H1 (cell line): Measurements from ENCODE around the gene TFEC. TPM values are rescaled to one million over a fixed set of nuclear protein-coding genes. Genes with fewer than 3 reads are reported as not detected.

Experiments
- CTCF ChIA-PET: fragments of 300-600 bp; sonication (Branson Sonifier 250); formaldehyde crosslinking; loops from one replicate; lab custom pipeline; 2021; ENCODE audit not compliant: partially characterized antibody; lab: Charles Lee
- POLR2A ChIA-PET: fragments of 300-600 bp; sonication (Branson Sonifier 250); formaldehyde crosslinking; loops from one replicate; lab custom pipeline; 2021; ENCODE audit warnings: inconsistent platforms; ENCODE audit not compliant: partially characterized antibody; lab: Charles Lee
- DNase-seq, 2 experiments: peaks; one replicate each; pipeline versions ENCODE4 v3.0.0 to v3.0.0-alpha.2; 2010 to 2022; ENCODE audit warnings: low spot score in 2 of 2, low read depth in 1 of 2, mixed read lengths in 1 of 2
- FAIRE-seq: peaks from 2 replicates; lab custom pipeline; 2011; peaks lifted over from hg19 to GRCh38; lab: Jason Lieb, UNC
- H2AFZ ChIP-seq: 2 replicates; pipeline ENCODE4 v1.8.1; 2012; ENCODE audit warnings: low read length, inconsistent platforms
- H2AK5ac ChIP-seq: 2 replicates; pipeline ENCODE4 v1.6.1; 2013; ENCODE audit warnings: low read depth, low read length
- H2BK120ac ChIP-seq: replicated peaks from 2 replicates; pipeline ENCODE3; 2013; ENCODE audit warnings: low read depth, low read length, inconsistent platforms
- H2BK12ac ChIP-seq: 2 replicates; pipeline ENCODE4 v1.6.1; 2013; ENCODE audit warnings: low read depth, low read length
- H2BK15ac ChIP-seq: 2 replicates; pipeline ENCODE4 v1.6.1; 2013; ENCODE audit warnings: low read length
- H2BK20ac ChIP-seq: 2 replicates; pipeline ENCODE4 v1.6.1; 2013; ENCODE audit warnings: low read length
- H2BK5ac ChIP-seq: 2 replicates; pipeline ENCODE4 v1.6.1; 2013; ENCODE audit warnings: low read depth, low read length
- H3K14ac ChIP-seq: 2 replicates; pipeline ENCODE4 v1.6.1; 2013; ENCODE audit warnings: inconsistent platforms; ENCODE audit not compliant: insufficient read length
- H3K18ac ChIP-seq: 2 replicates; pipeline ENCODE4 v1.6.1; 2013; ENCODE audit warnings: low read length; ENCODE audit errors: extremely low read depth
- H3K23ac ChIP-seq: 2 replicates; pipeline ENCODE4 v1.6.1; 2013; ENCODE audit warnings: inconsistent platforms; ENCODE audit not compliant: insufficient read length
- H3K23me2 ChIP-seq: 2 replicates; pipeline ENCODE4 v1.6.1; 2013; ENCODE audit warnings: low read depth, low read length
- H3K27ac ChIP-seq: 2 replicates; pipeline ENCODE4 v1.6.1; 2011; ENCODE audit warnings: low read depth, low read length, inconsistent platforms
- H3K27me3 ChIP-seq, 4 experiments: replicated peaks in 1 of 4; 1 replicate in 1 of 4; 2 replicates in 3 of 4; pipeline versions ENCODE4 v1.6.1 to v1.8.1; 2011 to 2013; ENCODE audit warnings: low read length in 3 of 4, mild to moderate bottlenecking in 3 of 4, inconsistent platforms in 2 of 4, mixed read lengths in 2 of 4, moderate library complexity in 1 of 4; ENCODE audit not compliant: control insufficient read depth in 3 of 4, insufficient read depth in 3 of 4; ENCODE audit errors: extremely low read depth in 1 of 4
- H3K36me3 ChIP-seq, 4 experiments: 2 replicates each; pipeline versions ENCODE4 v1.6.1 to v1.8.1; 2011 to 2013; ENCODE audit warnings: mild to moderate bottlenecking in 4 of 4, low read length in 3 of 4, moderate library complexity in 2 of 4, control low read depth in 1 of 4, inconsistent platforms in 1 of 4; ENCODE audit not compliant: insufficient read depth in 4 of 4, control insufficient read depth in 2 of 4
- H3K4ac ChIP-seq: replicated peaks from 2 replicates; pipeline ENCODE3; 2013; ENCODE audit warnings: low read length, low read depth, mixed read lengths, inconsistent platforms; ENCODE audit not compliant: insufficient read length
- H3K4me1 ChIP-seq, 4 experiments: replicated peaks in 1 of 4; 1 replicate in 1 of 4; 2 replicates in 3 of 4; pipeline versions ENCODE4 v1.6.1 to v1.8.1; 2011 to 2013; ENCODE audit warnings: low read length in 3 of 4, inconsistent platforms in 2 of 4, mixed read lengths in 1 of 4; ENCODE audit not compliant: insufficient read depth in 4 of 4, control insufficient read depth in 3 of 4
- H3K4me2 ChIP-seq, 2 experiments: 2 replicates each; pipeline versions ENCODE4 v1.6.1 to v1.8.1; 2011 to 2013; ENCODE audit warnings: low read depth in 2 of 2, low read length in 2 of 2, control low read depth in 1 of 2, inconsistent platforms in 1 of 2, mild to moderate bottlenecking in 1 of 2; ENCODE audit not compliant: insufficient read depth in 1 of 2
- H3K4me3 ChIP-seq, 4 experiments: fragments of 200-600, 300-600 bp in 1 of 4; sonication (generic), shearing (Covaris generic), sonication (Bioruptor Twin) in 1 of 4; 2 replicates each; pipeline versions ENCODE4 v1.5.1 to v1.8.1; 2011 to 2016; ENCODE audit warnings: low read length in 4 of 4, low read depth in 3 of 4, control low read depth in 2 of 4, inconsistent platforms in 2 of 4, mild to moderate bottlenecking in 2 of 4, mixed read lengths in 1 of 4, moderate library complexity in 1 of 4; ENCODE audit not compliant: insufficient read depth in 2 of 4; ENCODE audit errors: extremely low read depth in 1 of 4
- H3K56ac ChIP-seq: replicated peaks from 2 replicates; pipeline ENCODE3; 2013; ENCODE audit warnings: low read depth, mild to moderate bottlenecking, mixed read lengths, low read length, inconsistent platforms; ENCODE audit not compliant: insufficient read length
- H3K79me1 ChIP-seq: 2 replicates; pipeline ENCODE4 v1.6.1; 2013; ENCODE audit warnings: low read depth, low read length, control low read depth
- H3K79me2 ChIP-seq, 2 experiments: 2 replicates each; pipeline versions ENCODE4 v1.6.1 to v1.8.1; 2012 to 2013; ENCODE audit warnings: low read length in 2 of 2, mild to moderate bottlenecking in 2 of 2, inconsistent platforms in 1 of 2; ENCODE audit not compliant: insufficient read depth in 2 of 2, control insufficient read depth in 1 of 2
- H3K9ac ChIP-seq, 4 experiments: replicated peaks in 1 of 4; 1 replicate in 1 of 4; 2 replicates in 3 of 4; pipeline versions ENCODE4 v1.6.1 to v1.8.1; 2011 to 2013; ENCODE audit warnings: low read depth in 3 of 4, low read length in 3 of 4, control low read depth in 2 of 4, mild to moderate bottlenecking in 2 of 4, moderate library complexity in 2 of 4, inconsistent platforms in 1 of 4; ENCODE audit errors: extremely low read depth in 1 of 4
- H3K9me3 ChIP-seq, 2 experiments: 2 replicates each; pipeline versions ENCODE4 v1.6.1 to v1.8.1; 2012 to 2013; ENCODE audit warnings: mild to moderate bottlenecking in 2 of 2, moderate library complexity in 2 of 2, control low read depth in 1 of 2, inconsistent platforms in 1 of 2, low read depth in 1 of 2, low read length in 1 of 2, mixed read lengths in 1 of 2; ENCODE audit not compliant: insufficient read depth in 2 of 2
- H4K20me1 ChIP-seq, 2 experiments: replicated peaks in 1 of 2; 2 replicates each; pipeline versions ENCODE3 to v1.8.1; 2011 to 2013; ENCODE audit warnings: inconsistent platforms in 2 of 2, low read length in 2 of 2, mild to moderate bottlenecking in 1 of 2; ENCODE audit not compliant: insufficient read depth in 2 of 2, control insufficient read depth in 1 of 2
- H4K5ac ChIP-seq: 2 replicates; pipeline ENCODE4 v1.6.1; 2013; ENCODE audit warnings: low read length, low read depth, mixed read lengths, inconsistent platforms; ENCODE audit not compliant: insufficient read length
- H4K8ac ChIP-seq: 2 replicates; pipeline ENCODE4 v1.8.0; 2013; ENCODE audit warnings: mild to moderate bottlenecking, moderate library complexity, low read length, inconsistent platforms; ENCODE audit not compliant: insufficient read depth; ENCODE audit errors: extremely low read depth
- H4K91ac ChIP-seq: replicated peaks from 2 replicates; pipeline ENCODE3; 2013; ENCODE audit warnings: low read length, mixed read lengths, inconsistent platforms; ENCODE audit not compliant: insufficient read length
- ATF3 ChIP-seq: IDR thresholded peaks from 2 replicates; pipeline ENCODE4 v1.6.1; 2011; ENCODE audit warnings: low read depth, mild to moderate bottlenecking, low read length; ENCODE audit not compliant: insufficient read depth
- CBX5 ChIP-seq: fragments of 300-800, 300-1000 bp; sonication (generic); IDR thresholded peaks from 2 replicates; pipeline ENCODE4 v1.7.1; 2016; ENCODE audit warnings: antibody characterized with exemption, low read length, low read depth
- CHD2 ChIP-seq: IDR thresholded peaks from 2 replicates; pipeline ENCODE4 v1.6.1; 2012; ENCODE audit warnings: low read length, improper control_type of control experiment
- EGR1 ChIP-seq: IDR thresholded peaks from 2 replicates; pipeline ENCODE4 v1.6.1; 2011; ENCODE audit warnings: low read depth, low read length, borderline replicate concordance
- FOSL1 ChIP-seq: IDR thresholded peaks from 2 replicates; pipeline ENCODE4 v1.6.1; 2011; ENCODE audit warnings: mild to moderate bottlenecking, low read depth, low read length, moderate library complexity; ENCODE audit not compliant: insufficient read depth
- GABPA ChIP-seq: IDR thresholded peaks from 2 replicates; pipeline ENCODE4 v1.6.1; 2011; ENCODE audit warnings: mild to moderate bottlenecking, low read length, moderate library complexity, borderline replicate concordance; ENCODE audit not compliant: insufficient read depth
- GTF2F1 ChIP-seq: IDR thresholded peaks from 2 replicates; pipeline ENCODE4 v1.6.1; 2012; ENCODE audit warnings: low read depth, low read length, improper control_type of control experiment, borderline replicate concordance
- JUND ChIP-seq: IDR thresholded peaks from 2 replicates; pipeline ENCODE4 v1.6.1; 2011; ENCODE audit warnings: mild to moderate bottlenecking, improper control_type of control experiment, low read length
- KDM5A ChIP-seq: fragments of 200-600 bp; IDR thresholded peaks from 2 replicates; pipeline ENCODE4 v1.7.1; 2012; ENCODE audit warnings: mild to moderate bottlenecking, low read length, inconsistent platforms, mixed read lengths
- MAX ChIP-seq: IDR thresholded peaks from 2 replicates; pipeline ENCODE4 v1.6.1; 2012; ENCODE audit warnings: inconsistent platforms
- RFX5 ChIP-seq: IDR thresholded peaks from 2 replicates; pipeline ENCODE4 v1.6.1; 2011; ENCODE audit warnings: low read depth, low read length, improper control_type of control experiment, borderline replicate concordance
- SIX5 ChIP-seq: IDR thresholded peaks from 2 replicates; pipeline ENCODE4 v1.6.1; 2011; ENCODE audit warnings: mild to moderate bottlenecking, low read depth, low read length
- SP2 ChIP-seq: IDR thresholded peaks from 2 replicates; pipeline ENCODE4 v1.6.1; 2012; ENCODE audit warnings: mild to moderate bottlenecking, low read length, inconsistent platforms
- TEAD4 ChIP-seq: IDR thresholded peaks from 2 replicates; pipeline ENCODE4 v1.6.1; 2012; ENCODE audit warnings: low read depth, low read length, inconsistent platforms, mixed read lengths
- WGBS, 2 experiments: shearing (Covaris generic) in 1 of 2; methylation state at CpG; one replicate each; pipeline versions ENCODE4 v1.1.6 to v1.1.7; 2013 to 2015; ENCODE audit warnings: low lambda C conversion rate in 2 of 2, mixed read lengths in 2 of 2, inconsistent platforms in 1 of 2, low coverage in 1 of 2, missing lambda C conversion rate in 1 of 2; ENCODE audit not compliant: insufficient replicate concordance in 2 of 2, insufficient coverage in 1 of 2, insufficient read length in 1 of 2; ENCODE audit errors: extremely low coverage in 1 of 2, missing lambda C conversion rate in 1 of 2; 5-methylcytosine and 5-hydroxymethylcytosine counted together
- polyA plus RNA-seq, 7 experiments: library from polyadenylated mRNA; depleted of rRNA in 3 of 7; stranded (reverse) in 5 of 7; unstranded in 2 of 7; fragments of >200 nt in 5 of 7; fragments of 200-250 nt in 2 of 7; gene quantifications; 1 replicate in 5 of 7; 2 replicates in 1 of 7; 4 replicates in 1 of 7; pipeline versions ENCODE4 v1.2.1 to v1.2.3, GENCODE V29; 2011 to 2013; ENCODE audit warnings: missing spikeins in 2 of 7, mixed read lengths in 2 of 7
- total RNA-seq: library from RNA; stranded (reverse); fragmentation: NEBNext Ultra II Directional; extraction: Animal tissue kit (Norgen Biotek cat#: 25700); gene quantifications from 2 replicates; pipeline ENCODE4 v1.2.1, GENCODE V29; 2021

The TFEC gene
- total and polyA plus RNA-seq, 2 of the 8 experiments (the other 6 are each of a cell fraction or from before 2014, with no cell fraction given): not detected

GRCh38 chr7:115973406-115973805 lies 57.2 kb downstream of the TFEC start:
- no peak overlapping the region for H4K8ac ChIP-seq
- TF ChIP-seq JUND (no peak), GTF2F1 (no peak), SIX5 (no peak), SP2 (no peak), MAX (no peak), ATF3 (no peak), TEAD4 (no peak), FOSL1 (no peak), GABPA (no peak), RFX5 (no peak), CHD2 (no peak), CBX5 (no peak), EGR1 (no peak), KDM5A (no peak)
- FAIRE-seq: no peak
- no peak overlapping the region for H4K5ac ChIP-seq
- no peak overlapping the region for H2BK15ac ChIP-seq
- H4K20me1 ChIP-seq: no peaks in the 10 kb centered on the region
- no peak overlapping the region for H4K91ac ChIP-seq
- no peak overlapping the region for H3K4ac ChIP-seq
- H2AFZ ChIP-seq: no peak overlapping the region
- no peak overlapping the region for H2BK5ac ChIP-seq
- H2BK20ac ChIP-seq: no peak overlapping the region
- no peaks in the 10 kb centered on the region for H3K36me3 ChIP-seq
- no peak overlapping the region for H2BK120ac ChIP-seq
- no peak for DNase-seq
- POLR2A ChIA-PET: no interaction called here
- H3K79me2 ChIP-seq: no peaks in the 10 kb centered on the region
- H3K14ac ChIP-seq: no peak overlapping the region
- no peak overlapping the region for H3K56ac ChIP-seq
- no peaks in the 10 kb centered on the region for H3K4me1 ChIP-seq
- CTCF ChIA-PET: no interaction called here
- no peaks in the 10 kb centered on the region for H3K27me3 ChIP-seq
- 91% methylated on average over 3 of the region's 3 CpGs; no CpG with 5 or more reads in 1 of the 2 experiments for WGBS, 2 experiments
- no peak overlapping the region for H3K4me3 ChIP-seq
- H3K23ac ChIP-seq: no peak overlapping the region
- H3K27ac ChIP-seq: no peak overlapping the region
- no peaks in the 10 kb centered on the region for H3K79me1 ChIP-seq
- H3K18ac ChIP-seq: no peak overlapping the region
- H3K9me3 ChIP-seq: no peaks in the 10 kb centered on the region
- no peak overlapping the region for H2AK5ac ChIP-seq
- no peak overlapping the region for H2BK12ac ChIP-seq
- H3K9ac ChIP-seq: no peak overlapping the region
- H3K4me2 ChIP-seq: no peak overlapping the region
- no peaks in the 10 kb centered on the region for H3K23me2 ChIP-seq
